ENCODE results near the gene PDE3A. TPM values are rescaled to one million over a fixed set of nuclear protein-coding genes. Genes with fewer than 3 reads are reported as not detected.
A peak's percentile ranks its signal among the peaks of the same experiment; 100 is the strongest.

Gene PDE3A
- total RNA-seq, 2 donors from 2014 or later = 80.7 to 127 TPM

- Histone ChIP-seq H3K27me3 (no peaks in the 10 kb centered on the region), H3K27ac (no peak overlapping the region), H3K9me3 (no peaks in the 10 kb centered on the region), H3K4me3 (no peak overlapping the region), H3K36me3 (no peaks in the 10 kb centered on the region), H3K4me1 (peaks cover 0 to 27% of the 10 kb centered on the region in 2 donors)
- TF ChIP-seq CTCF (IDR thresholded peaks at IDR 0.05) = no peak
- DNase-seq (ENCODE audit: low spot score) = no peak
These were observed 138.7 kb downstream of the PDE3A start for GRCh38 chr12:20507056-20507455.

- no peaks in the 10 kb centered on the region for H3K9me3 ChIP-seq
- H3K4me1 ChIP-seq = peaks cover 0 to 27% of the 10 kb centered on the region in 2 donors
- no peak overlapping the region for H3K27ac ChIP-seq
- H3K4me3 ChIP-seq = no peak overlapping the region
- no peaks in the 10 kb centered on the region for H3K27me3 ChIP-seq
- H3K36me3 ChIP-seq = no peaks in the 10 kb centered on the region
- no peak for TF ChIP-seq CTCF (IDR thresholded peaks at IDR 0.05)
- no peak for DNase-seq (ENCODE audit: low spot score)
These were observed 139.4 kb downstream of the PDE3A start for GRCh38 chr12:20507711-20508110.

GRCh38 chr12:20508359-20508758 lies 140.0 kb downstream of the PDE3A start:
- H3K27ac ChIP-seq = no peak overlapping the region
- no peak for TF ChIP-seq CTCF (IDR thresholded peaks at IDR 0.05)

GRCh38 chr12:20508962-20509361 lies 140.6 kb downstream of the PDE3A start:
- Histone ChIP-seq H3K4me3 (no peak overlapping the region), H3K27ac (no peak overlapping the region), H3K4me1 (peaks cover 0 to 27% of the 10 kb centered on the region in 2 donors)

More at GRCh38 chr12:20508359-20508758, 140.0 kb downstream of the PDE3A start:
- Histone ChIP-seq H3K27me3 (no peaks in the 10 kb centered on the region), H3K4me3 (no peak overlapping the region), H3K9me3 (no peaks in the 10 kb centered on the region), H3K36me3 (no peaks in the 10 kb centered on the region), H3K4me1 (peaks cover 0 to 27% of the 10 kb centered on the region in 2 donors)
- DNase-seq (ENCODE audit: low spot score) = no peak

GRCh38 chr12:20510811-20511210 lies 142.5 kb downstream of the PDE3A start:
- Histone ChIP-seq H3K4me1 (peaks cover 0 to 21% of the 10 kb centered on the region in 2 donors), H3K27ac (peak overlapping the region in 1 of 2 donors; percentile 30), H3K36me3 (no peaks in the 10 kb centered on the region), H3K4me3 (no peak overlapping the region), H3K9me3 (no peaks in the 10 kb centered on the region), H3K27me3 (no peaks in the 10 kb centered on the region)
- DNase-seq (ENCODE audit: low spot score) = no peak
- TF ChIP-seq CTCF (IDR thresholded peaks at IDR 0.05) = no peak

More at GRCh38 chr12:20508962-20509361, 140.6 kb downstream of the PDE3A start:
- Histone ChIP-seq H3K9me3 (no peaks in the 10 kb centered on the region), H3K27me3 (no peaks in the 10 kb centered on the region), H3K36me3 (no peaks in the 10 kb centered on the region)
- DNase-seq (ENCODE audit: low spot score) = no peak
- TF ChIP-seq CTCF (IDR thresholded peaks at IDR 0.05) = no peak

- H3K4me3 ChIP-seq = no peak overlapping the region
- no peak for DNase-seq (ENCODE audit: low spot score)
- peaks cover 0 to 27% of the 10 kb centered on the region in 2 donors for H3K4me1 ChIP-seq
- no peaks in the 10 kb centered on the region for H3K9me3 ChIP-seq
- H3K27me3 ChIP-seq = no peaks in the 10 kb centered on the region
- no peaks in the 10 kb centered on the region for H3K36me3 ChIP-seq
- no peak for TF ChIP-seq CTCF (IDR thresholded peaks at IDR 0.05)
- H3K27ac ChIP-seq = no peak overlapping the region
These were observed 144.9 kb downstream of the PDE3A start for GRCh38 chr12:20513189-20513588.
